NCI-H69 (cell line): ENCODE results near the gene DCAF15.

ENCODE experiments used
- DNase-seq: peaks from one replicate; lab custom pipeline; 2025; lab: John Stamatoyannopoulos, UW

DCAF15 gene

GRCh38 chr19:13977803-13978202 lies 25.5 kb downstream of the DCAF15 start:
- DNase-seq: peak; percentile 43

GRCh38 chr19:13978351-13979243 lies 26.3 kb downstream of the DCAF15 start:
- DNase-seq: peak; percentile 97

GRCh38 chr19:13979244-13979615 lies 26.9 kb downstream of the DCAF15 start:
- DNase-seq: no peak

- DNase-seq: no peak
Observed at GRCh38 chr19:13979686-13980085, 27.4 kb downstream of the DCAF15 start.

- no peak for DNase-seq
Observed at GRCh38 chr19:13980340-13980739, 28.0 kb downstream of the DCAF15 start.

- DNase-seq: no peak
Observed at GRCh38 chr19:13981021-13981420, 28.7 kb downstream of the DCAF15 start.

GRCh38 chr19:13981467-13981866 lies 29.2 kb downstream of the DCAF15 start:
- DNase-seq: no peak

GRCh38 chr19:13981988-13982501 lies 29.7 kb downstream of the DCAF15 start:
- no peak for DNase-seq

- no peak for DNase-seq
Observed at GRCh38 chr19:13982773-13983172, 30.5 kb downstream of the DCAF15 start.

GRCh38 chr19:13983213-13983889 lies 31.0 kb downstream of the DCAF15 start:
- peak; percentile 95 for DNase-seq

GRCh38 chr19:13984186-13984585 lies 31.9 kb downstream of the DCAF15 start:
- DNase-seq: peak; percentile 45

GRCh38 chr19:13984875-13985741 lies 32.8 kb downstream of the DCAF15 start:
- no peak for DNase-seq

GRCh38 chr19:13985771-13986347 lies 33.5 kb downstream of the DCAF15 start:
- peak; percentile 92 for DNase-seq

GRCh38 chr19:13986348-13986904 lies 34.1 kb downstream of the DCAF15 start:
- peak; percentile 92 for DNase-seq

- no peak for DNase-seq
Observed at GRCh38 chr19:13987101-13987890, 35.0 kb downstream of the DCAF15 start.

- no peak for DNase-seq
Observed at GRCh38 chr19:13989487-13989886, 37.2 kb downstream of the DCAF15 start.

GRCh38 chr19:13990085-13990484 lies 37.8 kb downstream of the DCAF15 start:
- DNase-seq: no peak

- DNase-seq: no peak
Observed at GRCh38 chr19:13992025-13992424, 39.7 kb downstream of the DCAF15 start.

GRCh38 chr19:13993590-13994300 lies 41.4 kb downstream of the DCAF15 start:
- DNase-seq: no peak
